ENCODE results near the gene LSM4. TPM values are rescaled to one million over a fixed set of nuclear protein-coding genes. Genes with fewer than 3 reads are reported as not detected.

LSM4 gene
- total and polyA plus RNA-seq, 2 experiments from 2014 or later, result 591 to 637 TPM

DNA sequence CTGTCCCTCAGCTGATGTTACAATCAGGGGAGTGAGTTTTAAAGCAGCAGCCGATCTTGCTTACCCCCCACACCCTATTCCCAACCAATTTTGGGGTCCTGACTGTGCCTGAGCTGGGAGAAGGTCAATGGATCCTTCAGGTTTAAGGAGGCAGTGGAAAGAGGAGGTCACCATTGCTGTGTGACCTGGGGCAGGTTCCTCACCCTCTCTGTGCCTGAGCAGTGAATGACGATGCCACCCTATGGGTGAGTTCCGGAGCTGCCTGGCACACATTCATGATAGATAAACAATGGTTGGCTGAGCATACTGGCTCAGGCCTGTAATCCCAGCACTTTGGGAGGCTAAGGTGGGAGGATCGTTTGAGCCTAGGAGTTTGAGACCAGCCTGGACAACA, 21.2 kb downstream of the LSM4 start (continued):
- TF ChIP-seq, protein P1, sequence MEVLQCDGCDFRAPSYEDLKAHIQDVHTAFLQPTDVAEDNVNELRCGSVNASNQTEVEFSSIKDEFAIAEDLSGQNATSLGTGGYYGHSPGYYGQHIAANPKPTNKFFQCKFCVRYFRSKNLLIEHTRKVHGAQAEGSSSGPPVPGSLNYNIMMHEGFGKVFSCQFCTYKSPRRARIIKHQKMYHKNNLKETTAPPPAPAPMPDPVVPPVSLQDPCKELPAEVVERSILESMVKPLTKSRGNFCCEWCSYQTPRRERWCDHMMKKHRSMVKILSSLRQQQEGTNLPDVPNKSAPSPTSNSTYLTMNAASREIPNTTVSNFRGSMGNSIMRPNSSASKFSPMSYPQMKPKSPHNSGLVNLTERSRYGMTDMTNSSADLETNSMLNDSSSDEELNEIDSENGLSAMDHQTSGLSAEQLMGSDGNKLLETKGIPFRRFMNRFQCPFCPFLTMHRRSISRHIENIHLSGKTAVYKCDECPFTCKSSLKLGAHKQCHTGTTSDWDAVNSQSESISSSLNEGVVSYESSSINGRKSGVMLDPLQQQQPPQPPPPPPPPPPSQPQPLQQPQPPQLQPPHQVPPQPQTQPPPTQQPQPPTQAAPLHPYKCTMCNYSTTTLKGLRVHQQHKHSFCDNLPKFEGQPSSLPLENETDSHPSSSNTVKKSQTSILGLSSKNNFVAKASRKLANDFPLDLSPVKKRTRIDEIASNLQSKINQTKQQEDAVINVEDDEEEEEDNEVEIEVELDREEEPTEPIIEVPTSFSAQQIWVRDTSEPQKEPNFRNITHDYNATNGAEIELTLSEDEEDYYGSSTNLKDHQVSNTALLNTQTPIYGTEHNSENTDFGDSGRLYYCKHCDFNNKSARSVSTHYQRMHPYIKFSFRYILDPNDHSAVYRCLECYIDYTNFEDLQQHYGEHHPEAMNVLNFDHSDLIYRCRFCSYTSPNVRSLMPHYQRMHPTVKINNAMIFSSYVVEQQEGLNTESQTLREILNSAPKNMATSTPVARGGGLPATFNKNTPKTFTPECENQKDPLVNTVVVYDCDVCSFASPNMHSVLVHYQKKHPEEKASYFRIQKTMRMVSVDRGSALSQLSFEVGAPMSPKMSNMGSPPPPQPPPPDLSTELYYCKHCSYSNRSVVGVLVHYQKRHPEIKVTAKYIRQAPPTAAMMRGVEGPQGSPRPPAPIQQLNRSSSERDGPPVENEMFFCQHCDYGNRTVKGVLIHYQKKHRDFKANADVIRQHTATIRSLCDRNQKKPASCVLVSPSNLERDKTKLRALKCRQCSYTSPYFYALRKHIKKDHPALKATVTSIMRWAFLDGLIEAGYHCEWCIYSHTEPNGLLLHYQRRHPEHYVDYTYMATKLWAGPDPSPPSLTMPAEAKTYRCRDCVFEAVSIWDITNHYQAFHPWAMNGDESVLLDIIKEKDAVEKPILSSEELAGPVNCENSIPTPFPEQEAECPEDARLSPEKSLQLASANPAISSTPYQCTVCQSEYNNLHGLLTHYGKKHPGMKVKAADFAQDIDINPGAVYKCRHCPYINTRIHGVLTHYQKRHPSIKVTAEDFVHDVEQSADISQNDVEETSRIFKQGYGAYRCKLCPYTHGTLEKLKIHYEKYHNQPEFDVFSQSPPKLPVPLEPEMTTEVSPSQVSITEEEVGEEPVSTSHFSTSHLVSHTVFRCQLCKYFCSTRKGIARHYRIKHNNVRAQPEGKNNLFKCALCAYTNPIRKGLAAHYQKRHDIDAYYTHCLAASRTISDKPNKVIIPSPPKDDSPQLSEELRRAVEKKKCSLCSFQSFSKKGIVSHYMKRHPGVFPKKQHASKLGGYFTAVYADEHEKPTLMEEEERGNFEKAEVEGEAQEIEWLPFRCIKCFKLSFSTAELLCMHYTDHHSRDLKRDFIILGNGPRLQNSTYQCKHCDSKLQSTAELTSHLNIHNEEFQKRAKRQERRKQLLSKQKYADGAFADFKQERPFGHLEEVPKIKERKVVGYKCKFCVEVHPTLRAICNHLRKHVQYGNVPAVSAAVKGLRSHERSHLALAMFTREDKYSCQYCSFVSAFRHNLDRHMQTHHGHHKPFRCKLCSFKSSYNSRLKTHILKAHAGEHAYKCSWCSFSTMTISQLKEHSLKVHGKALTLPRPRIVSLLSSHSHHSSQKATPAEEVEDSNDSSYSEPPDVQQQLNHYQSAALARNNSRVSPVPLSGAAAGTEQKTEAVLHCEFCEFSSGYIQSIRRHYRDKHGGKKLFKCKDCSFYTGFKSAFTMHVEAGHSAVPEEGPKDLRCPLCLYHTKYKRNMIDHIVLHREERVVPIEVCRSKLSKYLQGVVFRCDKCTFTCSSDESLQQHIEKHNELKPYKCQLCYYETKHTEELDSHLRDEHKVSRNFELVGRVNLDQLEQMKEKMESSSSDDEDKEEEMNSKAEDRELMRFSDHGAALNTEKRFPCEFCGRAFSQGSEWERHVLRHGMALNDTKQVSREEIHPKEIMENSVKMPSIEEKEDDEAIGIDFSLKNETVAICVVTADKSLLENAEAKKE (CRISPR knock-in tag; IDR thresholded peaks at IDR 0.05), result no peak
- TF ChIP-seq ZNF114 (CRISPR knock-in tag; IDR thresholded peaks at IDR 0.05), result no peak
- TF ChIP-seq POLR2AphosphoS5 (IDR thresholded peaks at IDR 0.05; ENCODE audit: low read depth), result no peak
- no peak for TF ChIP-seq ZNF331 (CRISPR knock-in tag; IDR thresholded peaks at IDR 0.05; ENCODE audit: low read depth)
- no peak for TF ChIP-seq NANOG (IDR thresholded peaks at IDR 0.05; ENCODE audit: borderline replicate concordance)
- TF ChIP-seq EZH2 (IDR thresholded peaks at IDR 0.05; ENCODE audit: low read depth, unreplicated experiment), result no peak
- no peak for TF ChIP-seq ETS1 (IDR thresholded peaks at IDR 0.05)
- TF ChIP-seq STAT1 (IDR thresholded peaks at IDR 0.05; ENCODE audit: unreplicated experiment), result no peak

GRCh38 chr19:18300930-18301717, 21.8 kb downstream of the LSM4 start:
- peaks cover 3% of the 10 kb centered on the region; the same call in 1 of the 3 replicates for H3K36me3 Mint-ChIP-seq (ENCODE audit: low read depth)
- H3K79me2 ChIP-seq (replicated peaks; ENCODE audit: insufficient read depth), result no peaks in the 10 kb centered on the region
- H3K27me3 ChIP-seq (ENCODE audit: insufficient read depth), result no peaks in the 10 kb centered on the region
- H3F3A ChIP-seq (replicated peaks; ENCODE audit: low read depth), result peaks cover 30% of the 10 kb centered on the region
- H3K4me1 Mint-ChIP-seq, result peaks cover 24% of the 10 kb centered on the region
- H3K36me3 ChIP-seq (ENCODE audit: insufficient read depth), result no peaks in the 10 kb centered on the region
- H3K4me3 ChIP-seq, result no peak overlapping the region
- peaks cover 37% of the 10 kb centered on the region for H3K4me1 ChIP-seq (ENCODE audit: insufficient read depth)
- H3K27ac Mint-ChIP-seq, result no peak overlapping the region
- no peaks in the 10 kb centered on the region for H4K20me1 ChIP-seq (replicated peaks; ENCODE audit: insufficient read depth)
- no peak overlapping the region for H2AFZ ChIP-seq
- peaks cover 15% of the 10 kb centered on the region for H3K27me3 Mint-ChIP-seq (ENCODE audit: insufficient read depth, low read depth, poor library complexity)
- no peak for ATAC-seq
- H3K4me2 ChIP-seq, result no peak overlapping the region
- H3K9me3 Mint-ChIP-seq, result no peaks in the 10 kb centered on the region
- no peak overlapping the region for H3K4me3 Mint-ChIP-seq
- H3K9me2 ChIP-seq (ENCODE audit: insufficient read depth), result no peaks in the 10 kb centered on the region
- no peak overlapping the region for H3K27ac ChIP-seq (ENCODE audit: low read depth)
- DNase-seq (ENCODE audit: low spot score), result no peak
- TF ChIP-seq, protein P2, sequence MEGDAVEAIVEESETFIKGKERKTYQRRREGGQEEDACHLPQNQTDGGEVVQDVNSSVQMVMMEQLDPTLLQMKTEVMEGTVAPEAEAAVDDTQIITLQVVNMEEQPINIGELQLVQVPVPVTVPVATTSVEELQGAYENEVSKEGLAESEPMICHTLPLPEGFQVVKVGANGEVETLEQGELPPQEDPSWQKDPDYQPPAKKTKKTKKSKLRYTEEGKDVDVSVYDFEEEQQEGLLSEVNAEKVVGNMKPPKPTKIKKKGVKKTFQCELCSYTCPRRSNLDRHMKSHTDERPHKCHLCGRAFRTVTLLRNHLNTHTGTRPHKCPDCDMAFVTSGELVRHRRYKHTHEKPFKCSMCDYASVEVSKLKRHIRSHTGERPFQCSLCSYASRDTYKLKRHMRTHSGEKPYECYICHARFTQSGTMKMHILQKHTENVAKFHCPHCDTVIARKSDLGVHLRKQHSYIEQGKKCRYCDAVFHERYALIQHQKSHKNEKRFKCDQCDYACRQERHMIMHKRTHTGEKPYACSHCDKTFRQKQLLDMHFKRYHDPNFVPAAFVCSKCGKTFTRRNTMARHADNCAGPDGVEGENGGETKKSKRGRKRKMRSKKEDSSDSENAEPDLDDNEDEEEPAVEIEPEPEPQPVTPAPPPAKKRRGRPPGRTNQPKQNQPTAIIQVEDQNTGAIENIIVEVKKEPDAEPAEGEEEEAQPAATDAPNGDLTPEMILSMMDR (conservative IDR thresholded peaks at IDR 0.05; ENCODE audit: low read depth in 2 of 2), result no peak

All from GM23338 (cell line).